BLaER1 (cell line): ENCODE results near the gene APOBEC3H.
"Not testable (repeated sequence)": the region's sequence is repeated elsewhere in the genome, so short reads cannot be mapped to it uniquely, and the experiment has no call there.

Experiments
- H3K27ac ChIP-seq: shearing (Covaris generic); formaldehyde crosslinking; 2 replicates; pipeline ENCODE4 v1.8.1; 2022
- H3K27me3 ChIP-seq: shearing (Covaris generic); formaldehyde crosslinking; 2 replicates; pipeline ENCODE4 v1.8.1; 2022
- H3K36me3 ChIP-seq: shearing (Covaris generic); formaldehyde crosslinking; 2 replicates; pipeline ENCODE4 v1.8.1; 2022
- H3K4me1 ChIP-seq: shearing (Covaris generic); formaldehyde crosslinking; 2 replicates; pipeline ENCODE4 v1.8.1; 2022
- H3K4me2 ChIP-seq: shearing (Covaris generic); formaldehyde crosslinking; 2 replicates; pipeline ENCODE4 v1.8.1; 2022
- H3K4me3 ChIP-seq: shearing (Covaris generic); formaldehyde crosslinking; 2 replicates; pipeline ENCODE4 v1.8.1; 2022
- H3K9ac ChIP-seq: shearing (Covaris generic); formaldehyde crosslinking; 2 replicates; pipeline ENCODE4 v1.8.1; 2022
- H3K9me3 ChIP-seq: shearing (Covaris generic); formaldehyde crosslinking; 2 replicates; pipeline ENCODE4 v1.8.1; 2022
- H4K20me1 ChIP-seq: shearing (Covaris generic); formaldehyde crosslinking; 2 replicates; pipeline ENCODE4 v1.8.1; 2022
- Cebpa-rat ChIP-seq: shearing (Covaris generic); IDR thresholded peaks from 2 replicates; pipeline ENCODE4 v1.8.1; 2022

APOBEC3H gene

GRCh38 chr22:39070186-39070585 lies 26.9 kb upstream of the APOBEC3H start:
- Histone ChIP-seq H3K9me3 (no peaks in the 10 kb centered on the region), H3K36me3 (no peaks in the 10 kb centered on the region), H3K27me3 (no peaks in the 10 kb centered on the region), H3K9ac (no peak overlapping the region), H3K4me1 (peaks cover 48% of the 10 kb centered on the region), H3K4me3 (no peak overlapping the region), H3K4me2 (no peak overlapping the region), H3K27ac (no peak overlapping the region), H4K20me1 (no peaks in the 10 kb centered on the region)
- TF ChIP-seq Cebpa-rat = no peak

GRCh38 chr22:39072581-39072981 lies 24.5 kb upstream of the APOBEC3H start:
- Histone ChIP-seq H3K4me2 (peak overlapping the region; percentile 47), H3K4me1 (peaks cover 27% of the 10 kb centered on the region)
- H3K27me3 ChIP-seq, H3K36me3 ChIP-seq, H4K20me1 ChIP-seq, H3K9me3 ChIP-seq, H3K9ac ChIP-seq, H3K4me3 ChIP-seq, H3K27ac ChIP-seq: not testable (repeated sequence)

GRCh38 chr22:39073981-39074380 lies 23.1 kb upstream of the APOBEC3H start:
- Histone ChIP-seq H3K27ac (no peak overlapping the region), H3K36me3 (no peaks in the 10 kb centered on the region), H3K9ac (no peak overlapping the region), H3K27me3 (no peaks in the 10 kb centered on the region), H4K20me1 (no peaks in the 10 kb centered on the region), H3K4me3 (no peak overlapping the region), H3K4me1 (peaks cover 30% of the 10 kb centered on the region), H3K4me2 (peak overlapping the region; percentile 47; the same call in 1 of the 2 replicates), H3K9me3 (no peaks in the 10 kb centered on the region)
- TF ChIP-seq Cebpa-rat = no peak

- not testable (repeated sequence) for H4K20me1 ChIP-seq, H3K9ac ChIP-seq, H3K27me3 ChIP-seq, H3K27ac ChIP-seq, H3K9me3 ChIP-seq
- peaks cover 14% of the 10 kb centered on the region; the same call in 1 of the 2 replicates for H3K36me3 ChIP-seq
- peak overlapping the region; percentile 68 for H3K4me2 ChIP-seq
- peaks cover 35% of the 10 kb centered on the region for H3K4me1 ChIP-seq
- H3K4me3 ChIP-seq = peak overlapping the region; percentile 71; the same call in 1 of the 2 replicates
Measured at GRCh38 chr22:39076155-39077025, 20.7 kb upstream of the APOBEC3H start.

- H3K27me3 ChIP-seq, H4K20me1 ChIP-seq, H3K9me3 ChIP-seq: not testable (repeated sequence)
- peak within 1 kb of the TSS; percentile 71 for H3K4me3 ChIP-seq
- H3K4me1 ChIP-seq = peaks cover 42% of the 10 kb centered on the region
- H3K27ac ChIP-seq = peak within 1 kb of the TSS; percentile 83
- H3K9ac ChIP-seq = peak within 1 kb of the TSS; percentile 82
- peaks cover 22% of the 10 kb centered on the region; the same call in 1 of the 2 replicates for H3K36me3 ChIP-seq
- peak within 1 kb of the TSS; percentile 97 for H3K4me2 ChIP-seq
Measured at GRCh38 chr22:39077026-39077840, 19.8 kb upstream of the APOBEC3H start, which contains the start of gene APOBEC3G. Gene APOBEC3G, plus strand, starts transcription at chr22:39077275. Its CDS starts 87 bp downstream, at chr22:39077362.

- Histone ChIP-seq H3K4me3 (peak overlapping the region; percentile 71), H3K9ac (peak overlapping the region; percentile 82), H3K36me3 (peaks cover 22% of the 10 kb centered on the region; the same call in 1 of the 2 replicates), H3K4me2 (peak overlapping the region; percentile 97), H3K4me1 (peaks cover 38% of the 10 kb centered on the region), H3K27ac (peak overlapping the region; percentile 83; the same call in 1 of the 2 replicates)
- not testable (repeated sequence) for H3K27me3 ChIP-seq, H4K20me1 ChIP-seq, H3K9me3 ChIP-seq
Measured at GRCh38 chr22:39077912-39078311, 19.1 kb upstream of the APOBEC3H start.

- TF ChIP-seq Cebpa-rat = no peak
- peak overlapping the region; percentile 97 for H3K4me2 ChIP-seq
- H3K4me3 ChIP-seq = no peak overlapping the region
- H3K9ac ChIP-seq = 0 out of 2 replicates have a peak overlapping the region, but pooled peaks have one; percentile 82
- H4K20me1 ChIP-seq = no peaks in the 10 kb centered on the region
- no peaks in the 10 kb centered on the region for H3K9me3 ChIP-seq
- no peaks in the 10 kb centered on the region for H3K27me3 ChIP-seq
- peaks cover 38% of the 10 kb centered on the region for H3K4me1 ChIP-seq
- H3K27ac ChIP-seq = no peak overlapping the region
- peaks cover 22% of the 10 kb centered on the region; the same call in 1 of the 2 replicates for H3K36me3 ChIP-seq
Measured at GRCh38 chr22:39078329-39078728, 18.7 kb upstream of the APOBEC3H start.

- peaks cover 34% of the 10 kb centered on the region for H3K4me1 ChIP-seq
- not testable (repeated sequence) for H3K4me2 ChIP-seq
Measured at GRCh38 chr22:39079054-39079637, 17.9 kb upstream of the APOBEC3H start.

GRCh38 chr22:39080052-39080762 lies 16.8 kb upstream of the APOBEC3H start:
- Histone ChIP-seq H3K4me2 (no peak overlapping the region), H3K27me3 (no peaks in the 10 kb centered on the region), H3K36me3 (peaks cover 27% of the 10 kb centered on the region; the same call in 1 of the 2 replicates), H3K4me3 (no peak overlapping the region), H4K20me1 (no peaks in the 10 kb centered on the region), H3K4me1 (peaks cover 34% of the 10 kb centered on the region), H3K9ac (no peak overlapping the region), H3K9me3 (no peaks in the 10 kb centered on the region), H3K27ac (no peak overlapping the region)
- no peak for TF ChIP-seq Cebpa-rat

More at GRCh38 chr22:39079054-39079637, 17.9 kb upstream of the APOBEC3H start:
- not testable (repeated sequence) for H3K9ac ChIP-seq, H3K27me3 ChIP-seq, H3K4me3 ChIP-seq, H3K9me3 ChIP-seq, H3K27ac ChIP-seq, H4K20me1 ChIP-seq
- peaks cover 27% of the 10 kb centered on the region; the same call in 1 of the 2 replicates for H3K36me3 ChIP-seq
